ENCODE results near the gene OR52K1. TPM values are rescaled to one million over a fixed set of nuclear protein-coding genes. Genes with fewer than 3 reads are reported as not detected.

Gene OR52K1
- polyA plus RNA-seq (ENCODE audit: low read depth in 6 of 6): not detected

GRCh38 chr11:4482445-4482844 is at the start of gene OR52K1:
Gene OR52K1 (plus strand): TSS chr11:4482646. CDS start chr11:4488901, 6,255 bp downstream.
- Mint-ChIP-seq H3K4me3 (no peak within 1 kb of the TSS), H3K4me1 (no peaks in the 10 kb centered on the region)

GRCh38 chr11:4433856-4434255 is 48.6 kb upstream of the OR52K1 start:
- Mint-ChIP-seq H3K4me3 (no peak overlapping the region), H3K4me1 (no peaks in the 10 kb centered on the region), H3K27me3 (peaks cover 32 to 51% (median 43%) of the 10 kb centered on the region in 3 donors), H3K27ac (no peak overlapping the region), H3K36me3 (no peaks in the 10 kb centered on the region), H3K9me3 (peaks cover 0 to 4% (median under 1%) of the 10 kb centered on the region in 7 donors)
- DNase-seq (no peak), ATAC-seq (ENCODE audit: low read depth in 2 of 2) (no peak)

More at GRCh38 chr11:4482445-4482844, at the start of gene OR52K1:
- ATAC-seq (ENCODE audit: low read depth in 2 of 2) (no peak), DNase-seq (no peak)
- Mint-ChIP-seq H3K9me3 (no peaks in the 10 kb centered on the region), H3K36me3 (no peaks in the 10 kb centered on the region), H3K27ac (peak within 1 kb of the TSS in 1 of 6 donors; percentile 2), H3K27me3 (peaks cover 3 to 7% (median 6%) of the 10 kb centered on the region in 3 donors)

GRCh38 chr11:4436411-4436810 is 46.0 kb upstream of the OR52K1 start:
- H3K27me3 Mint-ChIP-seq: peaks cover 29 to 48% (median 38%) of the 10 kb centered on the region in 3 donors
- ATAC-seq (ENCODE audit: low read depth in 2 of 2) (no peak), DNase-seq (no peak)
- no peaks in the 10 kb centered on the region for H3K4me1 Mint-ChIP-seq
- H3K9me3 Mint-ChIP-seq: peaks cover 0 to 12% (median 6%) of the 10 kb centered on the region in 7 donors
- H3K27ac Mint-ChIP-seq: no peak overlapping the region
- no peaks in the 10 kb centered on the region for H3K36me3 Mint-ChIP-seq
- no peak overlapping the region for H3K4me3 Mint-ChIP-seq

GRCh38 chr11:4441515-4441914 is 40.9 kb upstream of the OR52K1 start:
- no peak for ATAC-seq (ENCODE audit: low read depth in 2 of 2)
- Mint-ChIP-seq H3K4me3 (no peak overlapping the region), H3K9me3 (peaks cover 0 to 12% (median 6%) of the 10 kb centered on the region in 7 donors), H3K27ac (no peak overlapping the region), H3K27me3 (peaks cover 4 to 19% (median 14%) of the 10 kb centered on the region in 3 donors), H3K36me3 (no peaks in the 10 kb centered on the region), H3K4me1 (no peaks in the 10 kb centered on the region)
- no peak for DNase-seq

- no peak for ATAC-seq (ENCODE audit: low read depth in 2 of 2)
Measured at GRCh38 chr11:4443232-4443891, 39.1 kb upstream of the OR52K1 start.

GRCh38 chr11:4448995-4449394 is 33.5 kb upstream of the OR52K1 start, which contains the start of gene OR52K2:
Gene OR52K2 (plus strand): TSS chr11:4449295. CDS start chr11:4449340, 45 bp downstream.
- Mint-ChIP-seq H3K27ac (no peak within 1 kb of the TSS), H3K4me1 (peaks cover 0 to under 1% (median 0%) of the 10 kb centered on the region in 3 donors), H3K9me3 (peaks cover 0 to 6% (median 2%) of the 10 kb centered on the region in 7 donors), H3K27me3 (peaks cover 2 to 10% (median 5%) of the 10 kb centered on the region in 3 donors), H3K36me3 (peaks cover 0 to 3% of the 10 kb centered on the region in 2 donors), H3K4me3 (no peak within 1 kb of the TSS)
- DNase-seq (no peak), ATAC-seq (ENCODE audit: low read depth in 2 of 2) (no peak)

More at GRCh38 chr11:4443232-4443891, 39.1 kb upstream of the OR52K1 start:
- H3K27ac Mint-ChIP-seq: no peak overlapping the region
- peaks cover 0 to 10% (median 8%) of the 10 kb centered on the region in 3 donors for H3K27me3 Mint-ChIP-seq
- DNase-seq: no peak
- no peaks in the 10 kb centered on the region for H3K36me3 Mint-ChIP-seq
- peaks cover 0 to 12% (median 6%) of the 10 kb centered on the region in 7 donors for H3K9me3 Mint-ChIP-seq
- H3K4me1 Mint-ChIP-seq: no peaks in the 10 kb centered on the region
- no peak overlapping the region for H3K4me3 Mint-ChIP-seq

- Mint-ChIP-seq H3K9me3 (peaks cover 4 to 21% (median 13%) of the 10 kb centered on the region in 7 donors), H3K27ac (peak overlapping the region in 1 of 6 donors; percentile 23), H3K36me3 (peaks cover 0 to 6% of the 10 kb centered on the region in 2 donors), H3K4me1 (peaks cover 4 to 11% (median 5%) of the 10 kb centered on the region in 3 donors), H3K4me3 (peak overlapping the region in 1 of 8 donors; percentile 18), H3K27me3 (peaks cover 19 to 21% (median 20%) of the 10 kb centered on the region in 3 donors)
- ATAC-seq (ENCODE audit: low read depth in 2 of 2) (no peak), DNase-seq (no peak)
Measured at GRCh38 chr11:4453118-4453517, 29.3 kb upstream of the OR52K1 start.

- DNase-seq: no peak
- Mint-ChIP-seq H3K9me3 (peaks cover 4 to 21% (median 13%) of the 10 kb centered on the region in 7 donors), H3K4me3 (peak overlapping the region in 1 of 8 donors; percentile 16), H3K27me3 (peaks cover 19 to 23% (median 20%) of the 10 kb centered on the region in 3 donors), H3K4me1 (peaks cover 4 to 13% (median 5%) of the 10 kb centered on the region in 3 donors), H3K36me3 (peaks cover 0 to 6% of the 10 kb centered on the region in 2 donors), H3K27ac (no peak overlapping the region)
- ATAC-seq (ENCODE audit: low read depth in 2 of 2): no peak
Measured at GRCh38 chr11:4454021-4454420, 28.4 kb upstream of the OR52K1 start.

- Mint-ChIP-seq H3K36me3 (peaks cover 0 to 6% of the 10 kb centered on the region in 2 donors), H3K27me3 (peaks cover 15 to 26% (median 23%) of the 10 kb centered on the region in 3 donors), H3K4me3 (no peak overlapping the region), H3K27ac (peak overlapping the region in 1 of 6 donors; percentile 41), H3K4me1 (peaks cover 4 to 26% (median 5%) of the 10 kb centered on the region in 3 donors), H3K9me3 (peaks cover 4 to 21% (median 13%) of the 10 kb centered on the region in 7 donors)
- DNase-seq: no peak
- no peak for ATAC-seq (ENCODE audit: low read depth in 2 of 2)
Measured at GRCh38 chr11:4455419-4455818, 27.0 kb upstream of the OR52K1 start.

- H3K27ac Mint-ChIP-seq: peak overlapping the region in 2 of 6 donors; percentile 50 to 55
- ATAC-seq (ENCODE audit: low read depth in 2 of 2) (peak in 1 of 2 donors; percentile 38), DNase-seq (no peak)
- H3K4me1 Mint-ChIP-seq: peaks cover 4 to 24% (median 5%) of the 10 kb centered on the region in 3 donors
- H3K36me3 Mint-ChIP-seq: peaks cover 0 to 6% of the 10 kb centered on the region in 2 donors
- H3K9me3 Mint-ChIP-seq: peaks cover 11 to 21% (median 15%) of the 10 kb centered on the region in 7 donors
- H3K4me3 Mint-ChIP-seq: no peak overlapping the region
- H3K27me3 Mint-ChIP-seq: peaks cover 22 to 35% (median 32%) of the 10 kb centered on the region in 3 donors
Measured at GRCh38 chr11:4459500-4459899, 22.9 kb upstream of the OR52K1 start.

GRCh38 chr11:4460151-4460550 is 22.3 kb upstream of the OR52K1 start:
- H3K9me3 Mint-ChIP-seq: peaks cover 12 to 21% (median 14%) of the 10 kb centered on the region in 7 donors
- ATAC-seq (ENCODE audit: low read depth in 2 of 2) (no peak), DNase-seq (no peak)
- H3K4me1 Mint-ChIP-seq: peaks cover 4 to 20% (median 5%) of the 10 kb centered on the region in 3 donors
- H3K27ac Mint-ChIP-seq: no peak overlapping the region
- peaks cover 22 to 35% (median 32%) of the 10 kb centered on the region in 3 donors for H3K27me3 Mint-ChIP-seq
- peaks cover 0 to 11% of the 10 kb centered on the region in 2 donors for H3K36me3 Mint-ChIP-seq
- H3K4me3 Mint-ChIP-seq: no peak overlapping the region

GRCh38 chr11:4464216-4465159 is 18.0 kb upstream of the OR52K1 start:
- no peak overlapping the region for H3K27ac Mint-ChIP-seq
- peaks cover 0 to 11% of the 10 kb centered on the region in 2 donors for H3K36me3 Mint-ChIP-seq
- H3K4me1 Mint-ChIP-seq: peaks cover 0 to 17% (median 4%) of the 10 kb centered on the region in 3 donors
- DNase-seq (no peak), ATAC-seq (ENCODE audit: low read depth in 2 of 2) (no peak)
- H3K27me3 Mint-ChIP-seq: peaks cover 5 to 21% (median 17%) of the 10 kb centered on the region in 3 donors
- no peak overlapping the region for H3K4me3 Mint-ChIP-seq
- H3K9me3 Mint-ChIP-seq: peaks cover 8 to 15% (median 11%) of the 10 kb centered on the region in 7 donors

GRCh38 chr11:4465407-4465806 is 17.0 kb upstream of the OR52K1 start:
- Mint-ChIP-seq H3K27me3 (peaks cover 10 to 22% (median 20%) of the 10 kb centered on the region in 3 donors), H3K9me3 (peaks cover 8 to 15% (median 11%) of the 10 kb centered on the region in 7 donors), H3K27ac (no peak overlapping the region), H3K4me1 (peaks cover 0 to 8% (median 4%) of the 10 kb centered on the region in 3 donors), H3K36me3 (peaks cover 0 to 11% of the 10 kb centered on the region in 2 donors), H3K4me3 (no peak overlapping the region)
- DNase-seq (no peak), ATAC-seq (ENCODE audit: low read depth in 2 of 2) (no peak)

All from naive B cell (primary cell).